Measurements from ENCODE around the gene GAREM1.

Gene GAREM1

GRCh38 chr18:32468147-32468845 is 2.4 kb downstream of the GAREM1 start:
- Histone ChIP-seq H3K4me3 (ENCODE audit: low read length) (peak overlapping the region; percentile 92), H3K27me3 (ENCODE audit: low read depth, low read length) (peaks cover 19% of the 10 kb centered on the region), H3K9ac (ENCODE audit: low read length) (no peak overlapping the region), H3K36me3 (replicated peaks; ENCODE audit: low read depth, low read length) (no peaks in the 10 kb centered on the region), H3K27ac (ENCODE audit: low read length) (no peak overlapping the region), H3K4me1 (ENCODE audit: low read length) (peaks cover 23% of the 10 kb centered on the region), H3K9me3 (ENCODE audit: insufficient read depth, low read length) (no peaks in the 10 kb centered on the region), H4K20me1 (ENCODE audit: insufficient read depth, low read length) (no peaks in the 10 kb centered on the region), H2AFZ (ENCODE audit: low read depth, low read length) (no peak overlapping the region), H3K79me2 (ENCODE audit: low read length) (no peaks in the 10 kb centered on the region), H3K4me2 (ENCODE audit: low read length) (peak overlapping the region; percentile 85)
- no peak for TF ChIP-seq CTCF (IDR thresholded peaks at IDR 0.05; ENCODE audit: low read depth, low read length)
- TF ChIP-seq EZH2phosphoT487 (IDR thresholded peaks at IDR 0.05; ENCODE audit: low read depth), result no peak

GRCh38 chr18:32461709-32462272 is 8.9 kb downstream of the GAREM1 start:
- H4K20me1 ChIP-seq (ENCODE audit: insufficient read depth, low read length), result no peaks in the 10 kb centered on the region
- no peak overlapping the region for H3K4me3 ChIP-seq (ENCODE audit: low read length)
- no peaks in the 10 kb centered on the region for H3K36me3 ChIP-seq (replicated peaks; ENCODE audit: low read depth, low read length)
- no peak overlapping the region for H3K4me2 ChIP-seq (ENCODE audit: low read length)
- no peaks in the 10 kb centered on the region for H3K79me2 ChIP-seq (ENCODE audit: low read length)
- H2AFZ ChIP-seq (ENCODE audit: low read depth, low read length), result no peak overlapping the region
- no peak overlapping the region for H3K9ac ChIP-seq (ENCODE audit: low read length)
- H3K4me1 ChIP-seq (ENCODE audit: low read length), result no peaks in the 10 kb centered on the region
- H3K9me3 ChIP-seq (ENCODE audit: insufficient read depth, low read length), result no peaks in the 10 kb centered on the region
- H3K27ac ChIP-seq (ENCODE audit: low read length), result no peak overlapping the region
- TF ChIP-seq CTCF (IDR thresholded peaks at IDR 0.05; ENCODE audit: low read depth, low read length), result no peak; the same call in 1 of the 2 replicates
- no peak for TF ChIP-seq EZH2phosphoT487 (IDR thresholded peaks at IDR 0.05; ENCODE audit: low read depth)
- H3K27me3 ChIP-seq (ENCODE audit: low read depth, low read length), result no peaks in the 10 kb centered on the region

- Histone ChIP-seq H2AFZ (ENCODE audit: low read depth, low read length) (no peak overlapping the region), H3K27me3 (ENCODE audit: low read depth, low read length) (no peaks in the 10 kb centered on the region), H3K36me3 (replicated peaks; ENCODE audit: low read depth, low read length) (no peaks in the 10 kb centered on the region), H3K9me3 (ENCODE audit: insufficient read depth, low read length) (no peaks in the 10 kb centered on the region), H3K9ac (ENCODE audit: low read length) (no peak overlapping the region), H4K20me1 (ENCODE audit: insufficient read depth, low read length) (no peaks in the 10 kb centered on the region), H3K4me3 (ENCODE audit: low read length) (no peak overlapping the region), H3K4me2 (ENCODE audit: low read length) (no peak overlapping the region), H3K4me1 (ENCODE audit: low read length) (no peaks in the 10 kb centered on the region), H3K27ac (ENCODE audit: low read length) (no peak overlapping the region), H3K79me2 (ENCODE audit: low read length) (no peaks in the 10 kb centered on the region)
- TF ChIP-seq EZH2phosphoT487 (IDR thresholded peaks at IDR 0.05; ENCODE audit: low read depth), result no peak
- TF ChIP-seq CTCF (IDR thresholded peaks at IDR 0.05; ENCODE audit: low read depth, low read length), result no peak
Observed at GRCh38 chr18:32460171-32460731, 10.4 kb downstream of the GAREM1 start.

- H3K79me2 ChIP-seq (ENCODE audit: low read length), result no peaks in the 10 kb centered on the region
- H3K27ac ChIP-seq (ENCODE audit: low read length), result no peak overlapping the region
- no peak overlapping the region for H3K9ac ChIP-seq (ENCODE audit: low read length)
- H4K20me1 ChIP-seq (ENCODE audit: insufficient read depth, low read length), result no peaks in the 10 kb centered on the region
- TF ChIP-seq EZH2phosphoT487 (IDR thresholded peaks at IDR 0.05; ENCODE audit: low read depth) (no peak), CTCF (IDR thresholded peaks at IDR 0.05; ENCODE audit: low read depth, low read length) (no peak)
- no peaks in the 10 kb centered on the region for H3K36me3 ChIP-seq (replicated peaks; ENCODE audit: low read depth, low read length)
- H2AFZ ChIP-seq (ENCODE audit: low read depth, low read length), result no peak overlapping the region
- no peak overlapping the region for H3K4me2 ChIP-seq (ENCODE audit: low read length)
- no peaks in the 10 kb centered on the region for H3K4me1 ChIP-seq (ENCODE audit: low read length)
- no peaks in the 10 kb centered on the region for H3K9me3 ChIP-seq (ENCODE audit: insufficient read depth, low read length)
- no peaks in the 10 kb centered on the region; the same call in none of the 2 replicates for H3K27me3 ChIP-seq (ENCODE audit: low read depth, low read length)
- H3K4me3 ChIP-seq (ENCODE audit: low read length), result no peak overlapping the region
Observed at GRCh38 chr18:32459361-32460101, 11.2 kb downstream of the GAREM1 start.
